OCI-LY3 (cell line): ENCODE measurements around the gene SAMD11.

Experiments
- H2AFZ ChIP-seq: fragments of 200-600, 300-600 bp; shearing (Covaris generic); 2 replicates; pipeline ENCODE4 v1.6.0; 2014; ENCODE audit warnings: antibody characterized with exemption, low read depth, low read length
- H3K27ac ChIP-seq: fragments of 200-600, 300-600 bp; sonication (generic); 2 replicates; pipeline ENCODE4 v1.5.1; 2014; ENCODE audit warnings: mild to moderate bottlenecking, low read length, moderate library complexity, mixed read lengths
- H3K27me3 ChIP-seq: fragments of 200-600, 300-600 bp; sonication (generic); 2 replicates; pipeline ENCODE4 v1.6.1; 2014; ENCODE audit warnings: low read depth, low read length, mixed read lengths
- H3K36me3 ChIP-seq: fragments of 200-600, 300-600 bp; sonication (generic); replicated peaks from 2 replicates; pipeline ENCODE3; 2014; ENCODE audit warnings: low read depth, low read length, mixed read lengths
- H3K4me1 ChIP-seq: fragments of 300-600, 200-600 bp; sonication (generic); 2 replicates; pipeline ENCODE4 v1.6.1; 2014; ENCODE audit warnings: low read length, mixed read lengths
- H3K4me2 ChIP-seq: fragments of 200-600, 300-600 bp; sonication (generic); 2 replicates; pipeline ENCODE4 v1.6.1; 2014; ENCODE audit warnings: low read length, mixed read lengths
- H3K4me3 ChIP-seq: fragments of 300-600, 200-600 bp; sonication (generic); 2 replicates; pipeline ENCODE4 v1.5.1; 2014; ENCODE audit warnings: antibody characterized with exemption, mild to moderate bottlenecking, low read length, moderate library complexity
- H3K79me2 ChIP-seq: fragments of 300-600, 200-600 bp; shearing (Covaris generic); 2 replicates; pipeline ENCODE4 v1.6.1; 2014; ENCODE audit warnings: mild to moderate bottlenecking, low read length, mixed read lengths
- H3K9ac ChIP-seq: fragments of 300-600, 200-600 bp; shearing (Covaris generic); 2 replicates; pipeline ENCODE4 v1.6.0; 2014; ENCODE audit warnings: mild to moderate bottlenecking, low read length, moderate library complexity
- H3K9me3 ChIP-seq: fragments of 200-600, 300-600 bp; shearing (Covaris generic); 2 replicates; pipeline ENCODE4 v1.6.1; 2014; ENCODE audit warnings: low read length, mixed read lengths; ENCODE audit not compliant: insufficient read depth
- H4K20me1 ChIP-seq: fragments of 200-600, 300-600 bp; sonication (generic); 2 replicates; pipeline ENCODE4 v1.6.1; 2016; ENCODE audit warnings: low read length, mixed read lengths; ENCODE audit not compliant: insufficient read depth
- EZH2phosphoT487 ChIP-seq: fragments of 200-600 bp; shearing (Covaris generic); IDR thresholded peaks from 2 replicates; pipeline ENCODE4 v1.6.1; 2018; ENCODE audit warnings: antibody characterized with exemption, mixed run types, low read depth
- TF ChIP-seq, protein P1 (sequence below): fragments of 200-600, 300-600 bp; sonication (generic); IDR thresholded peaks from 2 replicates; pipeline ENCODE4 v1.5.1; 2014; ENCODE audit warnings: antibody characterized with exemption, low read length, low read depth

The SAMD11 gene

DNA sequence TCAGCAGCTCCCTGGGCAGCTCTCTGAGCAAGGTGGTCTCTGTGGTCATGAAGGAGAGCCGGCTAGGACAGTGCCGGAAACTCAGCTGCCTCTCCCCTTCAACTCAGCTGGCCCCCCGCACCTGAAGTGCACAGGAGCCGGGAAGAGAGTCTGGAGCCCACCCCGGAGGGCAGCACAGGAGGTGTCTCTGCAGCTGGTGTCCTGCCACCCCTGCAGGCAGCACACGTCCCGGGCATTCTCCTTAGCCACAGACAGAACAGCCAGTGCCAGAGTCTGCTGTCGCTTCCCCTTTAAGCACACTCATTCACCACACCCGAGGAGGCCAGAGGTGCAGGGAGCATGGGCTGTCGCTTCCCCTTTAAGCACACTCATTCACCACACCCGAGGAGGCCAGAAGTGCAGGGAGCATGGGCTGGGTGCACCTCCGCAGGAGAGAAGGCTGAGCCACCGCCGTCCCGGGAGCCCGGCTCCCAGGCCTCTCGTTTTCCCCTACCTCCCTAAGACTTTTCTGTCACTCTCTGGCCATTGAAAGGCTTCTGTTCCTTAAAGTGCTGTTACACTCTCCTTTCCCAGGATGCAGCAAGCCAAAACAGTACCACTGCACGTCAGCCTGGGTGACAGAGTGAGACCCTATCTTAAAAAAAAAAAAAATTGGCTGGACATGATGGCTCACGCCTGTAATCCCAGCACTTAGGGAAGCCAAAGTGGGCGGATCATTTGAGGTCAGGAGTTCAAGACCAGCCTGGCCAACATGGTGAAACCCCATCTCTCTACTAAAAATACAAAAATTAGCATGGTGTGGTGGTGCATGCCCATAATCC is 16.9 kb upstream of the SAMD11 start:
- no peak overlapping the region for H3K4me2 ChIP-seq
- no peaks in the 10 kb centered on the region for H4K20me1 ChIP-seq
- no peak overlapping the region for H3K27ac ChIP-seq
- H3K4me3 ChIP-seq = no peak overlapping the region
- H3K36me3 ChIP-seq = no peaks in the 10 kb centered on the region
- H2AFZ ChIP-seq = no peak overlapping the region
- TF ChIP-seq, protein P1, sequence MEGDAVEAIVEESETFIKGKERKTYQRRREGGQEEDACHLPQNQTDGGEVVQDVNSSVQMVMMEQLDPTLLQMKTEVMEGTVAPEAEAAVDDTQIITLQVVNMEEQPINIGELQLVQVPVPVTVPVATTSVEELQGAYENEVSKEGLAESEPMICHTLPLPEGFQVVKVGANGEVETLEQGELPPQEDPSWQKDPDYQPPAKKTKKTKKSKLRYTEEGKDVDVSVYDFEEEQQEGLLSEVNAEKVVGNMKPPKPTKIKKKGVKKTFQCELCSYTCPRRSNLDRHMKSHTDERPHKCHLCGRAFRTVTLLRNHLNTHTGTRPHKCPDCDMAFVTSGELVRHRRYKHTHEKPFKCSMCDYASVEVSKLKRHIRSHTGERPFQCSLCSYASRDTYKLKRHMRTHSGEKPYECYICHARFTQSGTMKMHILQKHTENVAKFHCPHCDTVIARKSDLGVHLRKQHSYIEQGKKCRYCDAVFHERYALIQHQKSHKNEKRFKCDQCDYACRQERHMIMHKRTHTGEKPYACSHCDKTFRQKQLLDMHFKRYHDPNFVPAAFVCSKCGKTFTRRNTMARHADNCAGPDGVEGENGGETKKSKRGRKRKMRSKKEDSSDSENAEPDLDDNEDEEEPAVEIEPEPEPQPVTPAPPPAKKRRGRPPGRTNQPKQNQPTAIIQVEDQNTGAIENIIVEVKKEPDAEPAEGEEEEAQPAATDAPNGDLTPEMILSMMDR = no peak
- TF ChIP-seq EZH2phosphoT487 = no peak
- H3K27me3 ChIP-seq = peaks cover 12% of the 10 kb centered on the region
- H3K4me1 ChIP-seq = no peaks in the 10 kb centered on the region
- H3K9me3 ChIP-seq = no peaks in the 10 kb centered on the region
- no peaks in the 10 kb centered on the region for H3K79me2 ChIP-seq
- no peak overlapping the region for H3K9ac ChIP-seq

- Histone ChIP-seq H3K9ac (no peak overlapping the region), H4K20me1 (no peaks in the 10 kb centered on the region), H3K9me3 (no peaks in the 10 kb centered on the region), H3K4me1 (no peaks in the 10 kb centered on the region), H3K27me3 (peaks cover 12% of the 10 kb centered on the region), H3K36me3 (no peaks in the 10 kb centered on the region), H3K4me2 (no peak overlapping the region), H3K79me2 (no peaks in the 10 kb centered on the region), H3K4me3 (no peak overlapping the region), H3K27ac (no peak overlapping the region), H2AFZ (no peak overlapping the region)
- no peak for TF ChIP-seq EZH2phosphoT487
- TF ChIP-seq, protein P1 = no peak
Measured at GRCh38 chr1:907611-908451, 15.9 kb upstream of the SAMD11 start.

DNA sequence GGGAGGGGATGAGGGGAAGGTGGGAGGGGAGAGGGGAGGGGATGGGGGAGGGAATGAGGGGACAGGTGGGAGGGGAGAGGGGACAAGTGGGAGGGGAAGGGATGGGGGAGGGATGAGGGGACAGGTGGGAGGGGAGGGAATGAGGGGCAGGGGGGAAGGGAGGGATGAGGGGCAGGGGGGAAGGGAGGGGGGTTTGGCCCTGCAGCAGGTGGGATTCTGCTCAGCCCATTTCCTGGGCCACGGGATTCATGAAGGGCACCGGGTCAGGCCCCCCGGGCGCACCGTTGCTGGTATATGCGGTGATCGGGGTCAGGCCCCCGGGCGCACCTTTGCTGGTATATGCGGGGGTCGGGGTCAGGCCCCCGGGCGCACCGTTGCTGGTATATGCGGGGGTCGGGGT is 15.1 kb upstream of the SAMD11 start:
- Histone ChIP-seq H3K4me1 (no peaks in the 10 kb centered on the region), H2AFZ (no peak overlapping the region), H3K27ac (no peak overlapping the region), H3K9me3 (no peaks in the 10 kb centered on the region), H3K79me2 (no peaks in the 10 kb centered on the region), H4K20me1 (no peaks in the 10 kb centered on the region), H3K4me2 (no peak overlapping the region), H3K9ac (no peak overlapping the region), H3K27me3 (peaks cover 12% of the 10 kb centered on the region), H3K36me3 (no peaks in the 10 kb centered on the region), H3K4me3 (no peak overlapping the region)
- TF ChIP-seq, protein P1 = no peak
- no peak for TF ChIP-seq EZH2phosphoT487

DNA sequence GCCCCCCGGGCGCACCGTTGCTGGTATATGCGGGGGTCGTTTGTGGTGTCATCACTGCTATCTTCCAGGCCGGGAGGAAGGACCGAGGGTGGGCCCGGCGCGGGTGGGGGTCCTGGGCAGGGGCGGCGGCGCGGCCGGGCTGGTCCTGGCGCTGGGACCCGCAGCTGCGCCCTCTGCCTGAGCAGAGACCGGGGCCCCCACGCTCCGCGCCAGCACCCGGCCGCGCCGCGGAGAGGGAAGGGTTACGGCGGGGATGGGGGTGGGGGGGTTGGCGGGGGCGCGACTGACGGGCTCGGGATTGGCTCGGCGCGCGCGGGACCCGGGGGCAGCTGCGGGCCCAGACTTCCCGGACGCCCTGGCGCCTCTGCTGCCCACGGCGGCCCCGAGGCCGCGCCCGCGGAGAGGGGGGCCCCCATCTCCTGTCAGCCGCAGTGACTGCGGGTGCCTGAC is 13.8 kb upstream of the SAMD11 start:
- H3K27me3 ChIP-seq = peaks cover 13% of the 10 kb centered on the region

More for the DNA sequence above, 13.8 kb upstream of the SAMD11 start:
- no peaks in the 10 kb centered on the region for H3K36me3 ChIP-seq
- TF ChIP-seq, protein P1 = no peak
- no peak for TF ChIP-seq EZH2phosphoT487
- H3K27ac ChIP-seq = no peak overlapping the region
- no peaks in the 10 kb centered on the region for H3K4me1 ChIP-seq
- no peak overlapping the region for H3K4me3 ChIP-seq
- H3K79me2 ChIP-seq = no peaks in the 10 kb centered on the region
- no peaks in the 10 kb centered on the region for H3K9me3 ChIP-seq
- H2AFZ ChIP-seq = no peak overlapping the region
- no peak overlapping the region for H3K9ac ChIP-seq
- no peaks in the 10 kb centered on the region for H4K20me1 ChIP-seq
- H3K4me2 ChIP-seq = no peak overlapping the region
